Endodermal cell (in vitro differentiated cells): Measurements from ENCODE around the gene OR2J3. TPM values are rescaled to one million over a fixed set of nuclear protein-coding genes. Genes with fewer than 3 reads are reported as not detected.

Experiments used
- DNase-seq: peaks from one replicate; pipeline ENCODE4 v3.0.0-alpha.2; 2017
- H3K27ac ChIP-seq: 2 replicates; pipeline ENCODE4 v1.5.1; 2013; ENCODE audit warnings: mild to moderate bottlenecking, low read depth, low read length, moderate library complexity
- H3K27me3 ChIP-seq: 2 replicates; pipeline ENCODE4 v1.6.1; 2013; ENCODE audit warnings: mild to moderate bottlenecking, low read length, moderate library complexity; ENCODE audit not compliant: insufficient read depth, control insufficient read depth, poor library complexity, severe bottlenecking
- H3K36me3 ChIP-seq: 2 replicates; pipeline ENCODE4 v1.7.0; 2013; ENCODE audit warnings: mild to moderate bottlenecking, low read length, moderate library complexity; ENCODE audit not compliant: control insufficient read depth, insufficient read depth
- H3K4me1 ChIP-seq: one replicate; pipeline ENCODE4 v1.7.0; 2013; ENCODE audit warnings: low read length; ENCODE audit not compliant: control insufficient read depth, insufficient read depth
- H3K4me3 ChIP-seq: 2 replicates; pipeline ENCODE4 v1.5.1; 2013; ENCODE audit warnings: mild to moderate bottlenecking, low read length, moderate library complexity
- H3K9ac ChIP-seq: 2 replicates; pipeline ENCODE4 v1.6.1; 2013; ENCODE audit warnings: mild to moderate bottlenecking, low read length, moderate library complexity; ENCODE audit not compliant: poor library complexity, severe bottlenecking; ENCODE audit errors: extremely low read depth
- H3K9me3 ChIP-seq: 2 replicates; pipeline ENCODE4 v1.6.1; 2013; ENCODE audit warnings: mild to moderate bottlenecking, low read length, moderate library complexity; ENCODE audit not compliant: control insufficient read depth
- H3K27ac Mint-ChIP-seq: 2 replicates; pipeline ENCODE4 v1.8.0; 2020; ENCODE audit warnings: mixed read lengths
- H3K27me3 Mint-ChIP-seq: 2 replicates; pipeline ENCODE4 v1.8.0; 2021; ENCODE audit warnings: mild to moderate bottlenecking, mixed read lengths; ENCODE audit not compliant: insufficient read depth
- H3K36me3 Mint-ChIP-seq: 2 replicates; pipeline ENCODE4 v1.8.0; 2020; ENCODE audit warnings: low read depth, mixed read lengths
- H3K4me1 Mint-ChIP-seq: 2 replicates; pipeline ENCODE4 v1.8.0; 2020; ENCODE audit warnings: mixed read lengths
- H3K4me3 Mint-ChIP-seq: 2 replicates; pipeline ENCODE4 v1.8.0; 2020; ENCODE audit warnings: mild to moderate bottlenecking, moderate library complexity, mixed read lengths
- H3K9me3 Mint-ChIP-seq: 2 replicates; pipeline ENCODE4 v1.8.0; 2020; ENCODE audit warnings: mild to moderate bottlenecking, mixed read lengths
- WGBS, 2 experiments: methylation state at CpG; one replicate each; pipeline versions ENCODE4 v1.1.5 to v1.1.7; 2013; ENCODE audit warnings: missing lambda C conversion rate in 2 of 2, mixed read lengths in 1 of 2; ENCODE audit not compliant: insufficient coverage in 1 of 2, insufficient read length in 1 of 2; 5-methylcytosine and 5-hydroxymethylcytosine counted together
- long read RNA-seq, 4 experiments: library from polyadenylated mRNA in 2 of 4; library from RNA in 1 of 4; library from capped mRNA in 1 of 4; stranded (forward) in 3 of 4; unstranded in 1 of 4; transcript quantifications; one replicate each; pipeline ENCODE4 v2.0.0, GENCODE V29; 2020 to 2021; ENCODE audit warnings: inconsistent platforms in 1 of 4
- polyA plus RNA-seq, 2 experiments: library from polyadenylated mRNA; stranded (reverse); fragments of 50-300 nt; gene quantifications; one replicate each; pipeline ENCODE4 v1.2.3, GENCODE V29; 2013
- total RNA-seq, 2 donors: library from RNA; stranded (reverse); fragmentation: NEBNext Ultra II Directional in 1 of 2; extraction: Animal tissue kit (Norgen Biotek cat#: 25700) in 1 of 2; gene quantifications; 2 replicates in 1 of 2; 3 replicates in 1 of 2; pipeline ENCODE4 v1.2.1, GENCODE V29; 2021
- TF ChIP-seq, protein P1 (sequence below): fragments of 200-600 bp; sonication (generic); conservative IDR thresholded peaks from 2 replicates; pipeline ENCODE4 v1.5.0; 2021; ENCODE audit warnings: antibody characterized with exemption, mild to moderate bottlenecking

OR2J3 gene
- not detected for total RNA-seq
- not detected for polyA plus RNA-seq (2013, experiment 1 of 2)
- polyA plus RNA-seq (2013, experiment 2 of 2), result not detected
- long read RNA-seq, experiment 1, result 0 reads
- long read RNA-seq, experiment 2, result 0 reads
- long read RNA-seq, experiment 3, result 0 reads
- long read RNA-seq, experiment 4, result 0 reads

DNA sequence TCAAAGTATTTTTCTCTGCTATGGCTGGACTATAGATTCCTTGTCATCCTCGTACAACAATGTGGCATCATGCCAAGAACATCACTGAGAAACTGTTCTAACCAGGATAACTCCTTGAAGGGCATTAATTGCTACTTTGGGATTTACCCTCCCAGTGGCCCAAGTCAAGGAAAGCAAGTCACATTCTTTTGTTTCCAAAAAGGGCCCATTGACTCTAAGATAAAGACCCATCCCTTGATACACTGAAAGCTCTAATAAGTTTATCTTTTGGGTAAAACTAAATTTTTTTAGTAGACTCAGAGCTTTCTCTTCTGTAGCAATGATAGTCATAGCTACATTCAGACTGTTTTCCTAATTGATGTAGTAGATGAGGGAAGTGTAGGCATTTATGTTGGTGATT is at the start of gene OR2J3:
Gene OR2J3 (plus strand): TSS at position 301 of the 400 bp plus-strand sequence. CDS start 3,833 bp downstream, outside the sequence.
- H3K4me1 ChIP-seq, result no peaks in the 10 kb centered on the region
- no peak within 1 kb of the TSS for H3K4me3 Mint-ChIP-seq
- WGBS, 2 experiments, result 78 to 89% methylated on average over 1 of the region's 1 CpG
- peaks cover 9% of the 10 kb centered on the region for H3K4me1 Mint-ChIP-seq
- peaks cover 11% of the 10 kb centered on the region for H3K27me3 Mint-ChIP-seq
- no peak for DNase-seq
- no peak within 1 kb of the TSS for H3K27ac ChIP-seq
- no peaks in the 10 kb centered on the region for H3K36me3 Mint-ChIP-seq
- no peaks in the 10 kb centered on the region for H3K9me3 Mint-ChIP-seq
- no peaks in the 10 kb centered on the region for H3K36me3 ChIP-seq
- no peak within 1 kb of the TSS for H3K27ac Mint-ChIP-seq
- no peaks in the 10 kb centered on the region for H3K9me3 ChIP-seq
- no peak within 1 kb of the TSS for H3K4me3 ChIP-seq
- TF ChIP-seq, protein P1, sequence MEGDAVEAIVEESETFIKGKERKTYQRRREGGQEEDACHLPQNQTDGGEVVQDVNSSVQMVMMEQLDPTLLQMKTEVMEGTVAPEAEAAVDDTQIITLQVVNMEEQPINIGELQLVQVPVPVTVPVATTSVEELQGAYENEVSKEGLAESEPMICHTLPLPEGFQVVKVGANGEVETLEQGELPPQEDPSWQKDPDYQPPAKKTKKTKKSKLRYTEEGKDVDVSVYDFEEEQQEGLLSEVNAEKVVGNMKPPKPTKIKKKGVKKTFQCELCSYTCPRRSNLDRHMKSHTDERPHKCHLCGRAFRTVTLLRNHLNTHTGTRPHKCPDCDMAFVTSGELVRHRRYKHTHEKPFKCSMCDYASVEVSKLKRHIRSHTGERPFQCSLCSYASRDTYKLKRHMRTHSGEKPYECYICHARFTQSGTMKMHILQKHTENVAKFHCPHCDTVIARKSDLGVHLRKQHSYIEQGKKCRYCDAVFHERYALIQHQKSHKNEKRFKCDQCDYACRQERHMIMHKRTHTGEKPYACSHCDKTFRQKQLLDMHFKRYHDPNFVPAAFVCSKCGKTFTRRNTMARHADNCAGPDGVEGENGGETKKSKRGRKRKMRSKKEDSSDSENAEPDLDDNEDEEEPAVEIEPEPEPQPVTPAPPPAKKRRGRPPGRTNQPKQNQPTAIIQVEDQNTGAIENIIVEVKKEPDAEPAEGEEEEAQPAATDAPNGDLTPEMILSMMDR, result no peak
- H3K9ac ChIP-seq, result no peak within 1 kb of the TSS
- H3K27me3 ChIP-seq, result no peaks in the 10 kb centered on the region

DNA sequence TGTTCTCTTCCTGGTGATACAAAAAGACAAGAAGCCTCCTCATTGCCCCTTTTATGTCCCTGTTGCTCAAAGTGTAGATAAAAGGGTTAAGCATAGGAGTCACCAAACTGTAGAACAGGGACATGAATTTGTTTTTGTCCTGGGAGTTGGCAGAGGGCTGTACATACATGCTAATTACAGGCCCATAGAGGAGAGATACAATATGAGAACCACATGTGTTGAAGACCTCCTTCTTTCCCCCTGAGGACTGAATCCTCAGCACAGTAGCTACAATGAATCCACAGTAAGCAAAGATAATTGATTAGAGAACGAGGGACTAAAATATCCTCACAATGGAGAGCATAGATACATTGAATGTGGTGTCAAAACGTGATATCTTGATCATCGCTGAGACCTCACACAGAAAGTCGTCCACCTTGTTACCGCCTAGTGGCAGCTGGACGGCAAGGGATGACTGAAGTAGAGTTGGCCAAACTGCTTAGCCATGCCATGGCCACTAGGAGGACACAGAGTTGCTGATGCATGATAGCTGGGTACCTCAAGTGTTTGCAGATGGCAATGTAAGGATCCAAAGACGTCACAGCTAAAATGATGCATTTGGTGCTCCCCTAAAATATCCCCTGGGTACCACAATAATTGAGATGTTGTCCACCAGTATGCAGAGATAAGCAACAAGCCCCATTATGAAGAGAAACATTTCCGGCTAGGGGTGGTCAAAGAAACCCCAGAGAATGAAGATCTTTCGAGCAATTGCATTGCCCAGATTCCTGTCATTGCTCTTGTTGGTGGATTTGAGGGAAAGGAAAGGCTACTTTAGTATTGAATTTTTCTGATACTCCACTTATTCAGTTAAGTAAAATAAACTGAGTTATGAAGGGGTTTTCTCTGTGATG is 35.8 kb upstream of the OR2J3 start:
- Mint-ChIP-seq H3K36me3 (no peaks in the 10 kb centered on the region), H3K4me1 (no peaks in the 10 kb centered on the region), H3K9me3 (peaks cover 8% of the 10 kb centered on the region), H3K27ac (no peak overlapping the region), H3K4me3 (no peak overlapping the region), H3K27me3 (peaks cover 1% of the 10 kb centered on the region)
- Histone ChIP-seq H3K9me3 (no peaks in the 10 kb centered on the region), H3K9ac (no peak overlapping the region), H3K36me3 (no peaks in the 10 kb centered on the region), H3K4me3 (no peak overlapping the region), H3K27me3 (no peaks in the 10 kb centered on the region), H3K4me1 (no peaks in the 10 kb centered on the region), H3K27ac (no peak overlapping the region)
- TF ChIP-seq, protein P1, result peak; percentile 96
- 38 to 45% methylated on average over 9 of the region's 9 CpGs for WGBS, 2 experiments
- DNase-seq, result peak; percentile 85

GRCh38 chr6:29079203-29079602 is 28.7 kb upstream of the OR2J3 start:
- WGBS, 2 experiments, result 83% methylated on average over 1 of the region's 1 CpG; no CpG with 5 or more reads in 1 of the 2 experiments
- H3K4me3 Mint-ChIP-seq, result no peak overlapping the region

More at GRCh38 chr6:29079203-29079602, 28.7 kb upstream of the OR2J3 start:
- Histone ChIP-seq H3K27me3 (no peaks in the 10 kb centered on the region), H3K4me3 (no peak overlapping the region), H3K27ac (no peak overlapping the region), H3K9ac (no peak overlapping the region), H3K36me3 (no peaks in the 10 kb centered on the region), H3K4me1 (no peaks in the 10 kb centered on the region), H3K9me3 (no peaks in the 10 kb centered on the region)
- DNase-seq, result no peak
- TF ChIP-seq, protein P1, result no peak
- Mint-ChIP-seq H3K27me3 (peaks cover 1% of the 10 kb centered on the region), H3K36me3 (no peaks in the 10 kb centered on the region), H3K9me3 (no peaks in the 10 kb centered on the region), H3K4me1 (no peaks in the 10 kb centered on the region), H3K27ac (no peak overlapping the region)
